Upper lobe of right lung (tissue), 1 donor: ENCODE data around the gene ATG2B. TPM values are rescaled to one million over a fixed set of nuclear protein-coding genes. Genes with fewer than 3 reads are reported as not detected.

Source experiments
- ATAC-seq: fragments of 200-7000 bp; cut with Tn5 transposase; one replicate; pipeline ENCODE4 v1.9.1; 2020; ENCODE audit warnings: mild to moderate bottlenecking, moderate library complexity
- DNase-seq: peaks from one replicate; pipeline ENCODE4 v3.0.0-alpha.2; 2020
- H3K27ac ChIP-seq: fragments of 200-600 bp; one replicate; pipeline ENCODE4 v1.8.0; 2022
- H3K27me3 ChIP-seq: fragments of 200-600 bp; one replicate; pipeline ENCODE4 v1.8.0; 2022; ENCODE audit warnings: mild to moderate bottlenecking
- H3K36me3 ChIP-seq: fragments of 200-600 bp; one replicate; pipeline ENCODE4 v1.8.0; 2022
- H3K4me1 ChIP-seq: fragments of 200-600 bp; one replicate; pipeline ENCODE4 v1.8.0; 2022
- H3K4me3 ChIP-seq: fragments of 200-600 bp; one replicate; pipeline ENCODE4 v1.8.0; 2022; ENCODE audit warnings: mild to moderate bottlenecking
- H3K9me3 ChIP-seq: fragments of 200-600 bp; one replicate; pipeline ENCODE4 v1.8.0; 2022
- intact Hi-C: fragments of 100-400 bp; cut with DNase I; formaldehyde crosslinking; loops from one replicate; pipeline ENCODE4 v1.11.0; 2022
- total RNA-seq: library from RNA; stranded (reverse); fragmentation: NEBNext Ultra II Directional; extraction: Animal tissue kit (Norgen Biotek cat#: 25700); gene quantifications from one replicate; pipeline ENCODE4 v1.2.1, GENCODE V29; 2021
- TF ChIP-seq, protein P1 (sequence below): fragments of 200-600 bp; IDR thresholded peaks from one replicate; pipeline ENCODE4 v1.8.0; 2022; ENCODE audit warnings: antibody characterized with exemption
- donor health status: DM: no; HTN: yes; CAD: no; lungs with severe emphysema.

ATG2B gene
- total RNA-seq, 1 donor from 2014 or later, result 19.1 TPM

DNA sequence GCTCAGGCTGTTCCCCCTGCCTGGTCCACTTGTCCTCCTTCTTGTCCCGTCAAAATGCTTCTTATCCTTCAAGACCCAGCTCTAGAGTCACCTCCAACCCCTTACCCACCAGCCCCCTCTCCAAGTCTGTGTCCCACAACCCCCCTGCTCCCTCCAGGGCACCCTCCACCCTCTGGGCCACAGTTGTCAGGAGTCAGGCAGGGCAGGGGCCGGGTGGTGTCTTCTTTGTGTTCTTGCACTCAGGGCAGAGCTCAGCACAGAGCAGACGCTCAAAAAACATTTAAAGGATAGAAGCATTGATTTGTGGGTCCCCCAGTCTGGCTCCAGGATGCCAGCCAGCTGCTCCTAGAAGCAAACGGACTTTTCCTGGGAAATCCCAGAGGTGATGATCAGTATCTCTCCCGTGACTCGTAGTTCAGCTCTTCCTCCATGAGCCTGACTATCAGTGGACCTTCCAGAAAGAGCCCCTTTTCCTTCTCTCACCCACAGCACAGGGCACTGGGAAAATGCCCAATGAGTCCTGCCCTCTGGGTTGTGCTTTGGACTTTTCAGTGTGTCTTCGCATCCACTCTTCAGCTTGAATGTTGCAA lies 124.4 kb downstream of the ATG2B start:
- Histone ChIP-seq H3K36me3 (no peaks in the 10 kb centered on the region), H3K4me3 (no peak overlapping the region), H3K4me1 (no peaks in the 10 kb centered on the region), H3K9me3 (no peaks in the 10 kb centered on the region), H3K27me3 (no peaks in the 10 kb centered on the region), H3K27ac (no peak overlapping the region)
- ATAC-seq (no peak), DNase-seq (no peak)
- intact Hi-C loops, result no loop called here
- TF ChIP-seq, protein P1, sequence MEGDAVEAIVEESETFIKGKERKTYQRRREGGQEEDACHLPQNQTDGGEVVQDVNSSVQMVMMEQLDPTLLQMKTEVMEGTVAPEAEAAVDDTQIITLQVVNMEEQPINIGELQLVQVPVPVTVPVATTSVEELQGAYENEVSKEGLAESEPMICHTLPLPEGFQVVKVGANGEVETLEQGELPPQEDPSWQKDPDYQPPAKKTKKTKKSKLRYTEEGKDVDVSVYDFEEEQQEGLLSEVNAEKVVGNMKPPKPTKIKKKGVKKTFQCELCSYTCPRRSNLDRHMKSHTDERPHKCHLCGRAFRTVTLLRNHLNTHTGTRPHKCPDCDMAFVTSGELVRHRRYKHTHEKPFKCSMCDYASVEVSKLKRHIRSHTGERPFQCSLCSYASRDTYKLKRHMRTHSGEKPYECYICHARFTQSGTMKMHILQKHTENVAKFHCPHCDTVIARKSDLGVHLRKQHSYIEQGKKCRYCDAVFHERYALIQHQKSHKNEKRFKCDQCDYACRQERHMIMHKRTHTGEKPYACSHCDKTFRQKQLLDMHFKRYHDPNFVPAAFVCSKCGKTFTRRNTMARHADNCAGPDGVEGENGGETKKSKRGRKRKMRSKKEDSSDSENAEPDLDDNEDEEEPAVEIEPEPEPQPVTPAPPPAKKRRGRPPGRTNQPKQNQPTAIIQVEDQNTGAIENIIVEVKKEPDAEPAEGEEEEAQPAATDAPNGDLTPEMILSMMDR, result no peak

- H3K9me3 ChIP-seq, result no peaks in the 10 kb centered on the region
- H3K36me3 ChIP-seq, result no peaks in the 10 kb centered on the region
- TF ChIP-seq, protein P1, result no peak
- intact Hi-C loops, result no loop called here
- DNase-seq (peak; percentile 13), ATAC-seq (no peak)
- no peaks in the 10 kb centered on the region for H3K4me1 ChIP-seq
- H3K4me3 ChIP-seq, result no peak overlapping the region
- H3K27me3 ChIP-seq, result no peaks in the 10 kb centered on the region
- H3K27ac ChIP-seq, result no peak overlapping the region
These were observed 125.5 kb downstream of the ATG2B start for GRCh38 chr14:96237641-96238040.

DNA sequence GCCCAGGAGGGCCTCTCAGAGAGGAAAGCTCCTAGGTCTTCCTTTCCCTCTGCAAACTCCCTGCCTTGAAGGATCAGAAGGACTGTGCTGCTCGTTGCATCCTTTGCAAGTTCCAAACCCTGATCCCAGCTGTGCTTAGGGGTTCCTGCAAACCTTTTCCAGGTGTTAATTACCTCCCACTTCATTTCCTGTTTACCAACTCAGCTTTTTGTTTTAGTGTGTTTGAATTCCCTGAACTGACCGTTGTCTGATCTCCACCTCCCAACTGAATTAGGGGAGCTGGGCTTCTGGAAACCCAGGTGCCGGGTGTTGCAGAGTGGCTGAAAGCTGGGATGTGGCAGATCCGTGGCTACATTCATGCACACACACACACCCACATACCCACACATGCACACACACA lies 127.7 kb downstream of the ATG2B start:
- no peak for ATAC-seq
- intact Hi-C loops, result no loop called here

DNA sequence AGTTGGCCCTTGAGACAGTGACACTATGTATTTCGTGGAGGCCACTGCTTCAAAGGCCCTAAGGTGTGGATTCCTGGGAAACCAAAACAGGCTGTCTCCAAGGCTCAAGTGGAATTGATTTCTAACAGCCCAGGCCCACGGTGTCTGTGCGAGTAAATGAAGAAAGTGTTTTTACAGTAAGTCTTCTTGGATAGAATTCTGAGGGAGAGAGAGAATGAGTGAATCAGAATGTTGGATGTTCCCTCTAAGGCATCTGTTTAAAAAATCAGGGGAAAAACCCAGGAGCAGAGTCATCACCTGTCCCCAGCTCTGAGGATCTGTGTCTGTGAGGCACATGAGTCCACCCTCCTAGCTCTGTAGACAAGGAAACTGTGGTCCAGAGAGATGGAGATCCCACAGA lies 129.5 kb downstream of the ATG2B start:
- no peak overlapping the region for H3K27ac ChIP-seq
- H3K9me3 ChIP-seq, result no peaks in the 10 kb centered on the region
- no peaks in the 10 kb centered on the region for H3K27me3 ChIP-seq
- no peak overlapping the region for H3K4me3 ChIP-seq
- ATAC-seq (no peak), DNase-seq (no peak)
- H3K36me3 ChIP-seq, result no peaks in the 10 kb centered on the region
- intact Hi-C loops, result no loop called here
- TF ChIP-seq, protein P1, result no peak
- no peaks in the 10 kb centered on the region for H3K4me1 ChIP-seq

More for the DNA sequence above, 127.7 kb downstream of the ATG2B start:
- Histone ChIP-seq H3K27ac (no peak overlapping the region), H3K9me3 (no peaks in the 10 kb centered on the region), H3K27me3 (no peaks in the 10 kb centered on the region), H3K4me1 (no peaks in the 10 kb centered on the region), H3K36me3 (no peaks in the 10 kb centered on the region), H3K4me3 (no peak overlapping the region)
- DNase-seq, result no peak
- TF ChIP-seq, protein P1, result no peak

GRCh38 chr14:96232506-96232905 lies 130.6 kb downstream of the ATG2B start:
- TF ChIP-seq, protein P1, result no peak
- H3K36me3 ChIP-seq, result no peaks in the 10 kb centered on the region
- DNase-seq (peak; percentile 2), ATAC-seq (no peak)
- no peaks in the 10 kb centered on the region for H3K4me1 ChIP-seq
- H3K9me3 ChIP-seq, result no peaks in the 10 kb centered on the region
- no peak overlapping the region for H3K4me3 ChIP-seq
- no peaks in the 10 kb centered on the region for H3K27me3 ChIP-seq
- intact Hi-C loops, result no loop called here
- no peak overlapping the region for H3K27ac ChIP-seq
